Bone marrow (tissue), 2 donors: ENCODE data around the gene ATP6V1C2.
"Not testable (repeated sequence)": the region's sequence is repeated elsewhere in the genome, so short reads cannot be mapped to it uniquely, and the experiment has no call there.

Experiments
- DNase-seq, 2 donors: peaks; one replicate each; lab custom pipeline; 2025; lab: John Stamatoyannopoulos, UW

The ATP6V1C2 gene

DNA sequence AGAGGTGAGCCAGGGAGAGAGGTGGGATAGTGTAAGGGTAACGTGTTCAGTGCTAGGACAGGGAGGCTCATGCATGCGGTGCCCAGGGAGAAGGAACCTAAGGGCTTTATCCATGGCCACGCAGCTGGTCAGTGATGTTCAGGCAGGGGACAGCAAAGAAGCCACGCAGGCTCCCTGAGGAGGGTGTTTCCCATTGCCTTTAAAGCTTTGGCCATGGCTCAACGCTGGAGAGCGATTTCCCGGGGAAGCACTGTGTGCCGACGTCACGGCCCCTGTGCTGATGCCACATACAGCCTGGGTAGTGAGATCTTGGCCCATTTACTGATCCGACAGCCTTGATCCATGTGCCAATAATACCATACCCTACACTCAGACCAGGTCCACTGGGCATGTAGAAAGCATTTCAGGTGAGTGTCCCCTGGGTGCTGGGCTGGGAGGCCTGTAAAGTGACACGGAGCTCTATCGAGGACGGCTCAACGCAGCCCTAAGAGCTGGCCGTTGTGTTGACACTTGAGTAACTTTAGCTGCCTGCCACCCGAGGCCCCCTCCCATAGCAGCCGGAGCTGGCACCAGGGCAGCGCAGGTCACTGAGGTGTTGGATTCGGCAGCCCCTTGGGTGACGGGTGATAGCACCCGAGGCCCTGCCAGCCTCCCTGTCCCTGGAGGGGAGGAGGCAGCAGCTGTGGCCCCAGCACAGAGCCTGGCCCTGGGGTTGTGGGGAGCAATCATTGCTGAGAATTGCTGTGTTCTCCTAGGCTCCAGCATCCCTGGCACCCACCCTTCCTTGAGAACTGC, 49.7 kb downstream of the ATP6V1C2 start:
- no peak for DNase-seq

DNA sequence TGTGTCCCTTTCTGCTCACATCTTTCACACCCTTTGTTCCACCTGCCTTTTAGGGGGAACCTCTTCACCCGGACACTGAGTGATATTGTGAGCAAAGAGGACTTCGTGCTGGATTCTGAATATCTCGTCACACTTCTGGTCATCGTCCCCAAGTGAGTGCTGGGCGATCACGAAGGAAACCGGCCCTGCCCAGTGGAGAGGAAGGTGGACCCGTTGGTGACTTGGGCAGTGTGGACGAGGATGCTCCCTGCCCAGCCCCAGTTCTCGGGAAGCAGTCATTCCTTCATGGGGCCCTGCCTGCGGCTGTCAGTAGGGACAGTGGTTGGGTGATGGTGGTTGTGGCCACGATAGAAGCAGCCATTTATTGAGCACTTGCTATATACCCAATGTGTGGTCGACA, 50.4 kb downstream of the ATP6V1C2 start:
- no peak for DNase-seq

DNA sequence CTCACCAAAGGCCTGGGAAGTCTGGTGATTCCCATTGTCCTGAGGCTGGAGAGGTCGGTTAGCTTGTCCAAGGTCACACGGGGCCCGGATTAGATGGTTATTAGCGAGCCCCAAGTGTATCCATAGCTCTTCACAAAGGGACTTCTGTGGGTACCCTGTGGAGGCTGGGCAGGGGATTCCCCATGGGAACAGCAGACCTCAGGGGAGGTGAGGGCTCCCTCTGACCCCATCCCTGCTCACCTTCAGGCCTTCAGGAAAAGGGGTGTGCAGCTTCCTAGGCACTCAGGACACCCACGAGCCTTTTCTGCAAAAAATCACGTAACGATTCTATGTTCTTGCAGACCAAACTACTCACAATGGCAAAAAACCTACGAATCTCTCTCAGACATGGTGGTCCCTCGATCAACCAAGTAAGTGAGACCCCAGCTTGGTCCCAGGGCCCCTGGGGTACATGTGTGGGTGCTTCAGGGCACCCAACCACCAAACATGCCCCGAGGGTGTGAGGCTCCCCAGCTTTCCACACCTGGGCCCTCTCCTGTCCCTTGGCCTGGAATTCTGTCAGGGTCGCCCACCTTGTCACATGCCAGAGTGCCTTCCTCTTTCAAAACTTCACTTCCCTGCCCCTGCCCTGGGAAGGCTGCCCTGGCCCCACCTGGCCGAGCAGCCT, 50.9 kb downstream of the ATP6V1C2 start:
- DNase-seq: no peak

DNA sequence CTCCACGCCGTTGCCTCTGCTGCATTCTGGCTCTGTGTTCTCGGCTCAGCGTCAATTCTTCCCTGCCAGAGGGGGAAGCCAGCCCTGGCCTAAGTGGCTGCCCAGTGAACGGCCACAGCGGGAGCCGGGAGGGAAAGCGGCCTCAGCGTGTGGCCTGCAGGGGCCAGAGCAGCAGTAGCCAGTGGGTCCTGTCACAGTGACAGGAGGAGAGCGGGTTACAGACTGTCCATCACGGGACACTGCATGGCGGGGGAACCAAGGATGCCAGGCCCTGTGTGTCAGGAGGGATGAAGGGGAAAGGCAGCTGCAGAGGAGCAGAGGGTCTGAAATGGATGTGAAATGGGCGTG, 51.4 kb downstream of the ATP6V1C2 start:
- DNase-seq: no peak

DNA sequence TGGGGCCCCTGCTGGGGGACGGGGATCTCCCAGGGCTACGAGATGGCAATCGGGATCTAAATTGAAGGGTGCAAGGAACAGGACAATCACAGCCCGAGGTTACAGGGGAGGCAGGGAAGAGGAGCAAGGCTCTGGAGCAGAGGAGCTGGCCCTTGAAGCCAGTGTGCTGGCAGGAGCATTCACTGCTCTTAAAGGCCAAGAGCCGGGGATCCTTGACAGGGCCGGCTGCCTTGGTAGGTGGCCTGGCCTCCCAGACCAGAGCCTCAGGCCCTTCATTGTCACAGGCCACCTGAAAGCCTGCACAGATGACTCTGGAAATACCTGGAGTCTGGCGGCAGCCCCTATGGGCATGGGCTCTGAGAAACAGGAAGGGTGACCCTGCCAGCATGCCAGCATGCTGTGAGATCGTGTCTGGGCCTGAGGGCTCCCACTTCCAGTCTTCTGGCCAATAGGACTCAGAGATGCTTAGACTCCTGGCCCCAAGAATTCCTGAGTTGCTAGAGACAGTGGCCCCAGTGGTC, 52.5 kb downstream of the ATP6V1C2 start:
- DNase-seq: no peak

DNA sequence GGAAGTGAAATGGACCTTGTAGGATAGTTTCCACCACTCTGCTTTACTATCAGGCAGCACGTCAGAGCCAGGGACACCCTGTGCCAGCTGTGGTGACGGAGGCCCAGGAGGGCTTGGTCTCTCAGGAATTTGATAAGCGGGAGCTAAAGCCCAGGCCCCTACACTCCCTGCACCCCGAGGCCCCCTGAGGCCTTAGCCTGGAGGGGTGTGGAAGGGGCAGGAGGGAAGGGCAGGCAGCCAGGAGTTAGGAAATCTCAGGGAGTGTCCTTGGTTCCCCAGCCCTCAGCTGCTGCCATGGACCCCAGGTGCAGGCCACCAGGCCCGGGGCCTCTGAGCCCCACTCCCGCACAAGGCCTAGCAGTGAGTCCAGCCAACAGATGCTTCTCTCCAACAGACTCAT, 53.0 kb downstream of the ATP6V1C2 start:
- no peak for DNase-seq

DNA sequence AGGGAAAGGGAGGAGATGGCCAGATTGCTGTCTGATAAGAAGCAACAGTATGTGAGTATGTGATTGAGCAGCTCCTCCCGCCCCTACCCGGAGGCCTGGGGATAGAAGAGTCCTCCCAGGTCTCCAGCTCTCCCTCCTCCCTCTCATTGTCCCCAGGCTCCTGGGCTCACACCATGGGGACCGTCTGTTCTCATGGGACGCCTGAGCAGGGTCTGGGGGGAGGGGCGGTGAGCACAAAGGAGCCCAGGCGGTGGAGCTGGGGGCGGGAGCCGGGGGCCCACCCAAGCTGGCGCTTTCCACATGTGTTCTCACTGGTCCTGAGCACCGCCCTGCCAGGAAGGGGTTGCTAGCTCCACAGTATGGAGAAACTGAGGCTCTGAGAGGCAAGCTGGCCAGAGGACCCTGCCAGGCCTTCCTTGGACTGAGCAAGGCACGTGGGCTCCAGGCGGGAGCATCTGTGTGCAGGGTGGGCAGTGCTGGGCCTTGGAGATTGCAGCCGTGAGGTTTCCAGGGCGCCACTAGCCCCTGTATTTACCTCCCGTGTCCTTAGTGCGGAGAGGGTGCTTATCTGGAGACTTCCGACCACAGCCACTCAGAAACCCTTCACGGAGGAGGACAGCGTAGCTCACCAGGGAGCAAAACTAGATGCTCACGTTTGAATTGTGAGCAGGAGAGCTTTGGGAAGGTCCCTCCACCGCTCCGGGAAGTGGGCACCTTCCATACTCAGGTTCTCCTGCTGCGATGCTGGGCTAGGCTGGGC, 53.8 kb downstream of the ATP6V1C2 start:
- no peak for DNase-seq

DNA sequence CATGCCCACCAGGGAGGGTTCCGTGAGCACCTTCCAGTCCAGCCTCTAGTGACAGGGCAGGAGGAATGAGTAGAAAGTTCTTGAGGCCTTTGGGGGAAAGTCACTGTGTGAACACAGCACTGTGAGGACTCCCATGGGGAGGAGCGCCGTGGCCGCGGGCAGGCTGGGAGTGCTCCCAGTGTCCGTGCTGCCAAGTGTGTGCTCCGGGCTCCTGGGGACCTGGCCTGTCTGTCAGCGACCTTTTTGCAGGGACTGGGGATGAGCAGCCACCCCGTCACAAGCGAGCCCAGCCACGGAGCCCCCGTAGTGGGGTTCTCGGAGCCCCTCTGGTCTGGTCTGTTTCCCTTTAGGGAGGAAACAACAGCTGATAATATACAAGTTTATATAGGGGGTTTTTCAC, 54.4 kb downstream of the ATP6V1C2 start:
- no peak for DNase-seq

DNA sequence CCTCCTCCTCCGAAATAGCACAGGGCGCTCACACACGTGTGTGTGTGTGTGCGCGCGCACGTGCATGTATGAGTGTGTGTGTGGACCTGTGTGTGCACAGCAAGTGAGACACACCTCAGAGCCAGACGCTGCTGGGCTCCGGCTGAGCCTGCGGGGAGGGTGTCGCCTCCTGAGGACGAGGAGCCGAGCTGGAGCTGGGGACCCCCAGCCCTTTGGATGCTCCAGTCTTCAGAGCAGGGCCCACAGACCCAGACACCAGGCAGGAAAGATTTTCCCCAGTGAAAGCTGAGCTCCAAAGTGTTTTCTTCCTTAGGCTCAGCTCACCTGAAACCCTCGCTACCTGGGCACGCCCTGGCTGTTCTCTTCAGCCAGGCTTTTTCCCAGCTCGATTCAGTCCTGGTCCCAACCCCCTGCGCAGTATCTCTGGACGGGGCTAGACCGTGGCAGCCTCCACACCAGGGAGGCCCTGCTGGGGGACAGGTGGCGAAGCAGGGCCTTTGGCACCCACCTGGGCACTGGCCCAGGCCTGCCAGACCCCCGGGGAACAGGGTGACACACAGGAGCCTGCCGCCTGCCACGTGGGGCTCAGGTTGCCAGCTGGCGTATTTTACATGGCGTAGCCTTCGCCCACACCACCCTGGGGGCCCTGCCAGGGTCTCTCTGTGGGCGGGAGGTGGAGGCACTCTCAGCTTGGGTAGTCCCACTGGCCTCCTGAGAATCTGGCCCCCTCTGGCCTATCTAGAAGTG, 55.0 kb downstream of the ATP6V1C2 start:
- DNase-seq: no peak

DNA sequence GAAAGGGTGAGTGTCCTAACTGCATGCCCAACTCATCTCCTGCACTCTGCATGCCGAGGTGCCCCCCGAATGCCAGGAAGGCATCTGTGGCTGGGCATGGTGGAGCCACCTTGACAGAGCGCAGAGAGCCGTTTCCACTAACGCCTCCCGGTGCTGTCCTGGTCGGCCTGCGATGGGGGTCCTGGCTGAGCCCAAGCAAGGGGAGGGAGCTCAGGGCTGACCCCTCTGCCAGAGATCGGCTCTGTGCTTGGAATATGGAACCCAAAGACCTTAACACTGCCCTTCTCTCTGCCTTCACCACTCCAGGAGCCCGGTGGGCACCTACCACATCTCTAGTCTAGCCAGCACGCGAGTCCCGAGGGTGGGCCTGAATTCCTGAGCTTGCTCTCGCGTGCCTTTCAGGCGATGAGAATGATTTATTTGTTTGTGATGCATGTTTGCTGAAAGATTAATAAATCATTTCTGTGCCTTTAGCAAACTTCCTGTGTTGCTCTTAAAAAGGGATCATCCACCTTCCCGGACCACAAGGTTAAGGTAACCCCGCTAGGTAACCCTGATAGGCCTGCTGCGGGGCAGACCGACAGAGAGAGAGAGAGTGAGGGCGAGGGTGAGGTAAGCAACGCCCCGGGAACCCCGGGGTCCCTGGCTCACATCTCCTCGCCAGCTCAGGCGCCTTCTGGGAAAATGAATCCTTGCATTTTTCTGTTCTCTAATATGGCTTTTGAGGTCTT, 55.8 kb downstream of the ATP6V1C2 start:
- no peak for DNase-seq

DNA sequence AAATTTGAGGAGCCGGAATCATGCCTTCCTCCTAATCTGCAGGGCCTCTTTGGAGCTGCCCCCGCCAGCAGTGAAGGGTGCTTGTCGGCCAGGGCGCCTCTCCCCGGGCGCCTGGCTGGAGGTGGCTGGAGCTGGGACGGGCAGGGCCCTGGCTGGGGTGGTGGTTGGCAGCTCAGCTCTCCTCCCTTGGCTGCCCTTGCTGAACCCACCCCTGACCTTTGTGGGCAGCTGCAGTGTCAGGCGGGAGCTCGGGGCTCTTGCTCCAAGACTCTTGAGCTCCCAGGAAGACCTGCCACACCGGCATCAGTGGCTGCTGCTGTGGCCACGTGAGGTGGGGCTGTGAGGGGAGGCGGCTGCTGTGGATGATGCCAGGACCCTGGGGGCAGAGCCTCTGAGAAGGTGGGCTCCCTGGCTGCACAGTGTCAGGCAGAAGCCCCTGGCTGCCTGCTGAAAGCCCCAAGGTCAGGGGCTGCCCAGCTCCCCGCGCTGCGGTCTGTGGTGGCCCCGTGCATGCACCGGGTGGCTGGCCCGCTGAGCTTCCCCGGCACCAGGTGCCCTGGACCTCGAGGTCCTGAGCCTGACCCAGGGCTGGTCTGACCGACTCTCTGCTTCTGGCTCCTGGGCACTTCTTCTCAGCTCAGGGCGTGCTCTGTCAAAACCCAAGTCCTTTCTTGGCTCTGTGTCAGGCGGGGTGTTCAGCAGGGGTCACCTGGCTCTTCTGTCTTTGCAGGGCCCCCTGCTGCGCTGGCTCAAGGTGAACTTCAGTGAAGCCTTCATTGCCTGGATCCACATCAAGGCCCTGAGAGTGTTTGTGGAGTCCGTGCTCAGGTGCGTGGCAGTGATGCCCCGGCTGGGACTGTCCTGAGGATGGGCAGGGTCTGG, 56.7 kb downstream of the ATP6V1C2 start:
- DNase-seq: no peak

DNA sequence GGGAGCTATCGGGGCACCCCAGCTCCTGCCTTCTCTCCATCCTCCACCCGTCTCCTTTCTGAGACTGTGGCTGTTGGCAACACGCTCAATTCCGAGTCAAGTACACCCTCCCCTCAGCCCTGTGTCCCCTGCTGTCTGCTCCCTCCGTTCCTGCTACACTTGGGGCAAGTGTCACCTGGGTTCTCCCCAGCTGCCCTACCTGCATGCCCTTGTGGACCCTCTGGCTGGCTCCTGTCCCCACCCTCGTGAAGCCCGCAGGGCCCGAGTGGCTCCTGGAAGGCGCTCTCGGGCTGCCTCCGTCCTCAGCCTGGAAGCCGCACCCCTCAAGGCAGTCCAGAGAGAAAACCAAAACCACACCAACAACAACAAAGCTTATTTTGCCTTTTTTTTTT, 57.3 kb downstream of the ATP6V1C2 start:
- no peak for DNase-seq

DNA sequence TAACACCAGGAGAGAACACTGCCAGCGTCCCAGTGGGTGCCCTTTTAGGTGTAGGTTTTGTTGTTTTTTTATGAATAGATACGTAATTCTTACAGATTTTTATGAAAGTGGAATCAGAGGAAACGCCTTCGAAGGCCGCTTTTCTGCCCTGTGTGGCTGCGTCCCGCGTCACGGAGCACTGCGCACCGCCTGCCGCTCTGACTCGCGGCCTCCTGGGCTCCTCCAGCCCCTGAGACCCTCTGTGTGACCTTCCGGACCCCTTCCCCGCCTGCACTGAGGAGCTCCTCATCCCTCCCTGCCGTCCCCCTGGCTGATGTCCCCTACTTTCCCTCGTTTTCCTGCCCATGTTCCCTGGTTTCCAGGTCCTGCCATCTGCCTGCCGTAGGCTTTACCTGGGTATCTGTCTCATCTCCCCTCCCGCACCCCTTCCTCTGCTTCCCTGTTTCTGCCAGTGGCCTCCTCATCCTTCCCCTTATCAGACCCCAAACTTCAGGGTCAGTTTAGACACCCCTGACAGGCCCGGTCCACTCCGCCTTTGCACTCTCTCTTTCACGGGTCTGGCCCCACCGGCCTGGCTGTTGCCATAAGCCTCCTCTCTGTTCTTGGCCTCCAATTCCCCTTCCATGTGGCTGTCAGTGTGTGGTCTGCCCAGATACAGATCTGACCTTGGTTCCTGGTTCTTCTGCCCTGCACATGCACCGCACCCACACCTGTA, 58.5 kb downstream of the ATP6V1C2 start:
- no peak for DNase-seq

DNA sequence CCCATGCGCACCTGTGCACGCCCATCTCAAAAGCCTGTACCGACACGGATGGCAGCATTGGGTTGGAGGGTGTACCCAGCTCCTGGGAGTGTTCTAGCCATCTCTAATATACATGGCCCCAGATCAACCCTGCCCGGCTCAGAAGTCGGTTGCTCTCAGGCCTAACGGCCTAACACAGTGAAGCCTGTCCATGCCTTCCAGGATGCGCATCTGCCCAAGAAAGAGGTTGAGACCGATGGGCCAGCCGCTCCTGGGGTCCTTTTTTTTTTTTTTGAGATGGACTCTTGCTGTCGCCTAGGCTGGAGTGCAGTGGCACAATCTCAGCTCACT, 59.0 kb downstream of the ATP6V1C2 start:
- no peak for DNase-seq

DNA sequence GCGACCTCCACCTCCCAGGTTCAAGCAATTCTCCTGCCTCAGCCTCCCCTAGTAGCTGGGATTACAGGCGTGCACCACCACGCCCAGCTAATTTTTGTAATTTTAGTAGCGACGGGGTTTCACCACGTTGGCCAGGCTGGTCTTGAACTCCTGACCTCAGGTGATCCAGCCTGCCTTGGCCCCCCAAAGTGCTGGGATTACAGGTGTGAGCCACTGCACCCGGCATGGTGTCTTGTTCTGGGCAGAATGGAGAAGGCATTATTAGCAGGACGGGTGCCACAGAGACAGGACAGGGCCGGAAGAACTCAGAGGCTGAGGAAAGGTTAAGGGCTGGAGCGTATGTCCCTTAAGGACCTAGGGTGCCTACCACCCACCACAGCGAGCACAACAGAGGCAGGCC, 59.4 kb downstream of the ATP6V1C2 start:
- not testable (repeated sequence) for DNase-seq

DNA sequence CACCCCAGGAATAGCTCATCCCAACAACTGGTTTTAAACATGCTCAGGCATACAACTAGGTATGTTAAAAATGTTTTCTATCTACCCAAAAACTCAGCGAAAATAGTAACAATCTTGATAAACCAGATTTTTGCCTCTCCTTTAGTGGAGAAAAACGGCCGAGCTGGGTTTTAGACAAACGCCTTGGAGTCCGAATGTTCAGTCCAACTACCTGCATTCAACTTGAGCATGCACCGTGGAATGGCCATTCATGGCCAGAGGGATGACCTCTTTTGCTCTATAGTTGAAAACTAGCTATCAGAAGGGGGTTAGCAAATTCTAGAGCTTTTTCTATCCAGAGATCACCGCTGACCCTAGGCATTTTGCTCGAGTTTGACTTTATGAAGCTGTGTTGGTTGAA, 60.3 kb downstream of the ATP6V1C2 start:
- no peak for DNase-seq

DNA sequence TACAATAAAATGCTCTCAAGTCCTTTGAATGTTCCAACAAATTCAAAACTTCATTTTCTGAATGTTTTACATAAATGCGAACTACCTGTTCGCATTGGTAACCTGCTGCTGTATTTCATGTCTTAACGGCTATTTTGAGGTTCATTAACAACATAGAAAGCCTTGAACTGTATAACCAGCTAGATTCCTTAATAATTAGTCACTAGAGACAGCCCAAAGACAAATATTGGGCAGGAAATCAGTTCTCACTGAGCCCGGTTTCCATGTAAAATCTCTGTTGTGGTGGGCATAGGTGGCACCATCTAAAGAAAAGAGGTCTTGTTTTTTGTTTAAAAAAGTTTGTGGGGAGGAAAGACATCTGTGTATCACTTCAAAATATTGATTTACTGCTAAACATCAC, 62.0 kb downstream of the ATP6V1C2 start:
- DNase-seq: no peak

DNA sequence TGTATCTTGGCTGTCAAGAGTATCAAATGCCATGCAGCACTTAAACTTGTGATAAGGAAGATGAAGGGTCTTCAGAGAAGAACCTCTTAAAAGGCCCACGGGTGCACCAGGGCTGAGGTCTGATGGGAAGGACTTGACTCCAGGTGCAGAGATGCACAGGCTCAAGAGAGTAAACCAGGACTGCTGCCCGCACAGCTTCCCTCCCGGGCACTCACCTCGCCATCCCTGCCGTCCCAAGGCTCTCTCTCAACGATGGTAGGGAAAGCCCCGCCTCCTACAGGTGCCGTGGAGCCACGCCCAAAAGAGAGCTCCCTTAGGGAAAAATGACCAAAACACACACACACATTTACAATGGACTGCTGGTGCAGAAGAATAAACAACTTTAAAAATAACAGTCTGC, 63.3 kb downstream of the ATP6V1C2 start:
- no peak for DNase-seq

DNA sequence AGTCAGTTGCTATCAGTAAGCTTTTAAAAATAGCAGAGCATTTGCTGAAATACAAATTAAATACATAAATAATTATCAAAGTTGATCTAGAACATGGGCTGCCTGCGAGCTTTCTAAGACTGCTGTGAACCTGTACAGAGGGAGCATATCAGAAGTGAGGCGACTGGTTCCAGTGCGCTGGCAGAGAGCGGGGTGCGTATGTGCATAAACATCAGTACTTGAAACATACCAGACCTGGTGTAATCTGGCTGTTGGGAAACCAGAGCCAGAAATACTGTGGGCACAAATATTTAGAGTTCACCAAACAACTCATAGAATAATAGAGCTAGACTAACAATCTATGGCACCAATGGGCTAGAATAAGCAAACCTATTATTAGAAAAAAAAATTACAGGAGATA, 63.8 kb downstream of the ATP6V1C2 start:
- no peak for DNase-seq
